NCI-H748 treated with DMSO at 0.1 percent for 48 hours (cell line): Measurements from ENCODE around the gene SLC8A1.

Experiments used
- DNase-seq: peaks from one replicate; lab custom pipeline; 2025; lab: John Stamatoyannopoulos, UW

Gene SLC8A1

GRCh38 chr2:40048506-40048905 is 403.4 kb downstream of the SLC8A1 start:
- no peak for DNase-seq

GRCh38 chr2:40047406-40047805 is 404.5 kb downstream of the SLC8A1 start:
- DNase-seq, result no peak
